Measurements from ENCODE around the gene OSBPL5.

The OSBPL5 gene

GRCh38 chr11:3133261-3134217 is 31.6 kb downstream of the OSBPL5 start:
- DNase-seq, result peak; percentile 0

- DNase-seq, result peak; percentile 0
Observed at GRCh38 chr11:3132831-3133260, 32.3 kb downstream of the OSBPL5 start.

DNA sequence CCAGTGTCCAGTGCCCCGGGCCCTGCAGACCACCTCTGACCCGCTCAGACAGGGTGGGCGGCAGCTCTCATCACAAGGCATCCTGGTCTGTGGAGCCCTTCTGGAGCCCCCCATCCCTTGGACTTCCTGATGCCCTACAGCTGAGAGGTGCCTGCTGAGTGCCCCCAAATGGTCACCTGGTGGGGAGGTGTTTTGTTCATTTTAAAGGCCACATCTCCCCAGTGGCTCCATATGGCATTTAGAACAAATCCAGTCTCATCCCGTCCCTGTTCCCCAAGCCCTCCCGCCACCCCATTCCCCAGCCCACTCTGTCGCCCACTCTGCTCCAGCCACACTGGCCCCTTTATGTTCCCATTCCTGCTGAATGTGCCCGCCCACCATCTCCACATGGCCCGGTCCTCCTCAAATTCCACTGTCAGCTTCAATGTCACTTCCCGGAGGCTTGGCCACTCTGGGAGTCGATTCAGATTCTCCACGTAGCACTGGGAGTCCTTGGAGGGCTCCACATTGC is 32.8 kb downstream of the OSBPL5 start:
- no peak for DNase-seq

GRCh38 chr11:3131330-3131941 is 33.7 kb downstream of the OSBPL5 start:
- DNase-seq, result no peak

DNA sequence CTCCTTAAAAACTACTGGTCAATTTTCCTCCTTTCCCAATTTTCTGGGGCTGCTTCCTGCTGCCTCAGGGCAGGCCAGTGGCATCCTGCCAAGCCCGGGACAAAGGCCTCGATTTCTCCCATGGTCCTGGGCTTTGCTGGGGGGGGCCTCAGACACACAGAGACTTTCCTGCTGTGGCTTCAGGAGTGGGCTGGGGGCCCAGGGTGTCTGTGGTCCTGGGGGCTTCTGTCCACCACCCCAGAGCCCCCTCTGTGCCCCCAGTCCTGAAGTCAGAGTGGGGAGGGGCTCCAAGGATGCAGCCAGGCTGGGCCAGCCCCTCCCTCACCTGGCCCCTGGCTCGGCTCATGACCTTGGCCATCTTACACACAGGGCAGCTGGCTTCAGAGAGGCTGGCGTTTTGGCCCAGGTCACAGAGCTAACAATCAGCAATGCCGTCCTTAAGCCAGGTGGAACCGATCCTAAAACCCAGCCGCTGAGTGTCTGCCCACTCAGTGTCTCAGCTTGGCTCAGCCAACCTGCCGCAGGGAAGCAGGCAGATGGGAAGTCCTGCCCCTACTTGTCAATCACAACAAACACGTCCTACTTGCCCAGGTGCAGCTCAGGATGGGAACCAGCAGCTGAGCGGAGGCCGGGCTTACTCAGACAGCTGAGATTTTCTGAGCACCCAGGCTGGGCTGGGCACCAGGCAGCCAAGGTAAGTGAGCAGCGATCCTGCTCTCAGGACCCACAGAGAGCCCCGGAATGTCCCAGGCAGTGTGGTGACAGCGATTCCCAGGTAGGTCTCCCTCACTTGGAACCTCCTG is 34.6 kb downstream of the OSBPL5 start:
- DNase-seq, result no peak

- no peak for DNase-seq
Observed at GRCh38 chr11:3129591-3130268, 35.4 kb downstream of the OSBPL5 start.

GRCh38 chr11:3129181-3129590 is 35.9 kb downstream of the OSBPL5 start:
- DNase-seq, result no peak

DNA sequence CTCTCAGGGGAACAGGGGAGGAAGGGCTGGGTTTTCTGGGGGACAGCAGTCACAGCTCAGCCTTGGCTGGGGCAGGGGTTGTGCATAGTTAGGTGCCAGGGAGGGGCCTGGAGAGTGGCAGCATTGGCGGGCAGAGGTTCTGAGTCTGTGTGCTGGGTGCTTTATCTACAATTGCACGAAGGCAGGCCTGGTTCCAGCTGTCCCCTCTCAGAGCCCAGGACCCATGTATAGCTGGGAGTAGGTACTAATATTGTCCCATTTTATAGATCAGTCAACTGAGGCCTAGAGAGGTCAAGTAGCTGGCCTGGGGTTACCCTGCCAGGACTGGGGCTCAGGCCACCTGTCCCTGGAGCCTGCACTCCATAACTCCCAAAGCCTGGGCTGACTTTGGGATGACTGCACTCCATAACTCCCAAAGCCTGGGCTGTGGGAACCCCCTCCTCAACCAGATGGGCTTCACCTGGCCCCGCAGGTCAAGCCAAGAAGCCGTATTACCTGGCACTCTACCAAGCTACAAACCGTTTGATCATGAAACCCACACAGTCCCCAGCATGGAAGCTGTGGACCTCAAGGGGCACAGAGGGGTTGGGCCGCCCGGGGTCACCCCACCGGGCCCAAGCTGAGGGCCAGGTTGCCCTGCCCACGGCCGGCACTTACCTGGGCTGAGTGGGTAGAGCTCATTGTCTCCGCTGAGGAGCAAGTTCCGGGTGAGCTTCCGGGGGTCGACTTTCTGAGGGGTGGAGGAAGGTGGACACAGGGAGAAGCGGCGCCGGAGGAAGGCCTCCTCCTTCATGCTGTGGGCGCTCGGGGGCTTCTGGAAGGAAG is 36.5 kb downstream of the OSBPL5 start:
- no peak for DNase-seq

DNA sequence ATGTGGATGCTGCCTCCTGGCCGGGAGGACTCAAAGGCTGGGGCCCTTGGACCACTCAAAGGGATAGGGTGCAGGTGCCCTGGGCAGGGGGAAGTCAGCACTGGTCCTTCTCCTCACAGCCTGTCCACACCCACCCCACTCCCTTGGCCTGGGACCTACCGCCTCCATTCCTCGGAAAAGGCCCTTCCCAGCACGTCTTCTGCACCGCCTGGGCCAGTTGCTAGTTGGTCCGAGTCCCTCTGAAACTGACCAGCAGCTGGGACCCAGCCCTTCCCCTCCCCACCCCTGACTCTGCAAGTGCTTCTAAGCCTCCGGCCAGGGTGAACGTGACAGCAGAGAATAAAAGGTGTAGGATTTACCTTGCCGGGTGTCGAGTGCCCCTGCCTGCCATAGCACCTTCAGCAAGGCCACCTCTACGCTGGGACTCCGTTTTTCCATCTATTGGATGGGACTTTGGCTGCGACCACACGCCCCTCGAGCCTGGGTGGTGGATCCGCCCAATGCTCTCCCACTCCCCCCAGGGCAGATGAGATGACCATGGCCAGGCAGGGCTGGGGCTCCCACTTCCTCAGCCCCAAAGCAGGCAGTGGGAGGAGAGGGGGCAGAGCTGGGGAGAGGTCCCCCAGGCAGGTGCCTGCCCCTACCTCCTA is 37.3 kb downstream of the OSBPL5 start:
- DNase-seq, result no peak

DNA sequence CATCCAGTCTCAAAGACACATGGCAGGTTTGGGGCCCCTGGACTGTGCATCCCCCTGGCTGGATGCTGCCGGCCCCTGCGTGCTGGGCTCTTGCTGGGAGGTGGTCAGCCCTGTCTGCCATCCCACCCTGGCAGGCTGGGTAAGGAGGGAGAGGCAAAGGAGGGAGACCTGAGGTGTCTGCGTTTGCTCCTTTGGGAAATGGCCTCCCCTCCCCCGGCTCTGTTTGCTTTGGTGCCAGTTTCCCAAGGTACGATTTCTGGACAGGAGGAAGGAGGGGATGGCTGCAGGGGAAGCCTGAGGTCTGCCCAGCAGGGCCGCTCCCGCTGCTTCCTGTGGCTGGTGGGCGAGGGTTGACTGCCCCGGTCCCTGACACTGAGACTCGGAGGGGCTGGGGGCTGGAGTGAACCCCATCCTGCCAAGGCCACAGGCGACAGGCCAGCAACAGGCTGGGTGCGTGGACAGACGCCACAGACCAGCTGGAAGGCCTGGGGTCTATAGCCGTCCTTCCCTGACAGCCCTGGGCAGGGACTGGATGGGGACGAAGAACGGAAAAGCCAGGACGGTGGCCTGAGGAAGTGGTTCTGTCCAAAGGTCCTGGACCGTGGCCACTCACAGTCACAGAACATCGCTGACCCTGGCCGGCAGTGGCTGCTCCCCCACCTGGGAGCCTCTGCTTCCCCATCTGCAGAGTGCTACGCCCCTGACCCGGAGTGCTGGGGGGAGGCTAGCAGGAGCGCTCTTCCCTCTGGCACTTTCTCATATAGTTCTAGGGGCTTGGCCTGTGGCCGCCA is 38.0 kb downstream of the OSBPL5 start:
- DNase-seq, result no peak

DNA sequence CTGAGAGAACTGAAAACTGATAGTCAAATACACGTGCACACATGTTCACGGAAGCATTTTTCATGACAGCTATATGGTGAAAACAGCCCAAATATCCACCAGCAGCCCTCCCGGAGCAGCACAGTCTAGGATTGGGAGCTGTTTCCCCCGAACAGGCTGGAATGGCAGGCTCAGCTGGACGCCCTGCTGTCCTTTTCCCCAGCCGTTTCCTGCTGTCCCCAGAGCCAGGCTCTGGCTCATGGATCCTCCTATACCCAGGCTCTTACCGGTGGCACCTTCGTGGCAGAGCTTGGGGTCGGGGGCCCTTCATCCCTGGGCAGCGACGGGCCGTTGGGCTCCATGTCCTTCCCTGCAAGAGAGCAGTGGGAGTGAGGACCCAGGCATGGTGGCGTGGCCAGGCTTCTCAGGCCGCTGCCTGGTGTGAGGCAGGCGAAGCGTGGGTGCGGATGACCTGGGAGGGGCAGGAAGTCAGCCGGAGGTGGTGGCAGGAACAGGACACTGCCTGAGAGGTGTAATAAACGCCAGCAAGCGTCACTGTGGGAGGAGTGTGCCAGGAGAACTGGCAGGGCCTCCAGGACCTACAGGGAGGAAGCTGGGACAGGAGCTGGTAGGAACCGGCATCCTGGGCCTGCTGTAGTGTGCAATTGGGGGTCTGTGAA is 38.8 kb downstream of the OSBPL5 start:
- DNase-seq, result no peak

DNA sequence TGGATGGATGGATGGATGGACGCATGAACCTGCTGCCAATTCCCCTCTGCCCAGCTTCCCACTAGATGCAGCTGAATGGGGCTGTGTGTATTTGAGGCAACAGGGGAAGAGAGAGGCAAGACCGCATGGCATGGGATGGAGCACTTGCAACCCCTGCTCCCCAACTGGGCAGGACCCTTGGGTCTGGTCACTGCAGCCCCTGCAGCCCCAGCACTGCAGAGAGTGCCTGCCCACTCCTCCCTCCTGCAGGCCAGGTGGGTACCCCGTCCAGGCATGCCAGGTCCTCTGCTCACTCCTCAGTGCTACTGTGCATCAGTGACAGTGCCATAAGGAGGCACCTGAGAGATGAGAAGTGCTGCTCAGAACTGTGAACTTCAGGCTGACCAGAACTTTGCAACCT is 40.3 kb downstream of the OSBPL5 start:
- DNase-seq, result no peak

GRCh38 chr11:3123761-3124733 is 41.1 kb downstream of the OSBPL5 start:
- no peak for DNase-seq

DNA sequence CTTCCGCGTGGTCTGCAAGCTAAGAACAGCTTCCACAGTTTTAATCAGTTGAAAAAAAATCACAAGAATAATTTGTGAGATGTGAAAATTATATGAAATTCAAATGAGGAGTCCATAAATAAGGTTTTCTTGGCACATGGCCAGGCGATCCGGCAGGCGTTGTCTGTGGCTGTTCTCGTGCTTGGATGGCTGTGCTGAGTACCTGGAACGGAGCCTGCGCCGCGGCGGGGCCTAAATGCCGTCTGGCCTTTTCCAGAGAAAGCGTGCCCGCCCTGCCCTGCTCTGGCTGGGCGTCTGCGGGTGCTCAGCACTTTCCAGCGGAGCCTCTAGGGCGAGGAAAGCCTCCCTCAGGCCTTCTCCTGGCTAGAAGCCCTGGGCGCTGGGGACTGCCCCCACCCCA is 41.8 kb downstream of the OSBPL5 start:
- no peak for DNase-seq

- peak; percentile 1 for DNase-seq
Observed at GRCh38 chr11:3122775-3123201, 42.3 kb downstream of the OSBPL5 start.

DNA sequence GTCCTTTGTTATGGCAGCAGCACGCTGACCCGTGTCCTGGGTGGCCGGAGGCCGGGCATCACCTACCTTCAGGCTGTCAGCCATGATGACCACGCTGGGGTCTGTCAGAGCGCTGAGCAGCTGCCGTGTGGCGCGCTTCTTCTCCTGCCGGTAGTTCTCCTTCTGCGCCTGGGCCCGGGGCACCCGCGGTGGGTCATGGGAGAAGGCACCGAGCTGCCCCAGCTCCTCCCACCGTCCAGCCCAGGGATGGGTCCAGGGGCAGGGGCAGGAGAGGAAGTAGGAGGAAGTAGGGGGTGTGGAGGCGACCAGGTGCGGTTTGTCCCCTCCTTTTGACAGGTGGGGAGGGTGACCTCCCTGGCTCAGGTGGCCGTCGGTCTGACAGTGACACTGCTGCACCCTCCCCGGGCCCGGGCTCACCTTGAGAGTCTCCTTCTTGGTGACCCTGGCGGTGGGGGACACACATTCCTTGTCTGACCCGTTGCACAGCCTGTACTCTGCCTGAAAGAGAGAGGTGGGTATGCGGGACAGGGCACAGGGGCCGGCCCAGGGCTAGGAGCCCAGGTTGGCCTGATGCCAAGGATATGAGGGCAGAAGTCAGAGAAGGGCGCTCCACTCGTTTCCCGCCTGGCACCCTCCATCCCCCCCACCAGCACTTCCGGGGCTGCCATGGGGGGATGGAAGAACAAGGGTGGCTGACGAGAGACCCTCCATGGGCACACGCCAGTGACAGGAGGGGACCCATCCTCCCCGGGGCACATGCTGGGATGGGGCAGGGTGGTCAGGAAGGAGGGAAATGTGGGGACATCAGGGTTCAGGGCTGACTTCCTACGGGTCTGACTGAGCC is 43.0 kb downstream of the OSBPL5 start:
- DNase-seq, result peak; percentile 1

GRCh38 chr11:3121416-3121815 is 43.7 kb downstream of the OSBPL5 start:
- DNase-seq, result no peak
